ENCODE data around the gene LIPC. TPM values are rescaled to one million over a fixed set of nuclear protein-coding genes. Genes with fewer than 3 reads are reported as not detected.
A peak's percentile ranks its signal among the peaks of the same experiment; 100 is the strongest.

The LIPC gene
- total RNA-seq, 2 experiments from 2014 or later = 0.60 to 0.68 TPM

DNA sequence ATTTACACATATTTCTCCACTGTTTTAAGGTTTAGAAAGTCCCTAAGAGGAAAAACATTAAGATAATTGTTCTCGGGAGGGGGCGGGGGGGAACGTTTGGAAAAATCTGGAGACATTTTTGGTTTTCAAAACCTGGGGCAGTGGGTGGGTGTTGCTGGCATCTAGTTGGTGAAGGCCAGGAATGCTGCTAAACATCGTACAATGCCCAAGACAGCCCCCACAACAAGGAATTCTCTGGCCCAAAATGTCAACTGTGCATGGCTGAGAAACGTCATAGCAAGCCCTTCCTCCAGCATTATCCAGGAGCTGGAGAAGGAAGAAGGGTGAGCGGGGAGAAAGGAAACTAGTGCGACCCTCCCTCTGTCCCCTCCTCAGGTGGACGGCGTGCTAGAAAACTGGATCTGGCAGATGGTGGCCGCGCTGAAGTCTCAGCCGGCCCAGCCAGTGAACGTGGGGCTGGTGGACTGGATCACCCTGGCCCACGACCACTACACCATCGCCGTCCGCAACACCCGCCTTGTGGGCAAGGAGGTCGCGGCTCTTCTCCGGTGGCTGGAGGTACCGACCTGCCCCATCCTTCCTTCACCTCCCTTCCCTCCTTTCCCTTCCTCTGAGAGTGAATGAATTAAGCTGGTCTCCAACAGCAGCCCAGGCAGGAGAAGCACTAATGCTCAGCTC lies 109.8 kb downstream of the LIPC start:
- Mint-ChIP-seq H3K4me3 (no peak overlapping the region), H3K9me3 (no peaks in the 10 kb centered on the region), H3K36me3 (ENCODE audit: low read depth) (no peaks in the 10 kb centered on the region), H3K4me1 (peaks cover 27% of the 10 kb centered on the region), H3K27me3 (peaks cover 12% of the 10 kb centered on the region), H3K27ac (no peak overlapping the region)
- ChIA-PET POLR2A (no interaction called here), CTCF (interaction anchor here (0.6 kb wide), 1 partner anchor 26 kb away, joined by 3 read pairs; no protein-coding TSS in a partner anchor)
- DNase-seq = no peak

DNA sequence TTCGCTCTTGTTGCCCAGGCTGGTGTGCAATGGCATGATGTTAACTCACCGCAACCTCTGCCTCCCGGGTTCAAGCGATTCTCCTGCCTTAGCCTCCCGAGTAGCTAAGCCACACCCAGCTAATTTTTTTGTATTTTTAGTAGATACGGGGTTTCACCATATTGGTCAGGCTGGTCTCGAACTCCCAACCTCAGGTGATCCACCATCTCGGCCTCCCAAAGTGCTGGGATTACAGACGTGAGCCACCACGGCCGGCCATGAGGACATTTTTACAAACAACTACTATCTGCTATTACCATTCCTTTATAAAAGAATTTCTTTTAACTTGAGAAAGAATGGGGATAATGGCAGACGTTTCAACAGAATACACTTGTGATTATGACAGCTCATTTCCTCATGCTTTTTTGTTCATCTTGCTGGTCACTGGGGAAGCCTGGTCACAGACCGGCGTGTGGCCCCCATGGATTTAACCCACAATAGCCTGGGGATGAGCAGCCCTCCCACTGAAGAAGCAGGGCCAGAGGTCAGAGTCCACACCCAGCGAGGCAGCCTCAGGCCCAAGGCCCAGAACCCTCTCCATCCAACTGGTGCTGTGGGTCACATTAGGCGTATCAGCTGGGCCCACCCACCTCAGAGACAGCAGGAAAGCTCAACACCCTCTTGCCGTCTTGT lies 112.0 kb downstream of the LIPC start:
- no peak for DNase-seq
- peaks cover 34% of the 10 kb centered on the region for H3K4me1 Mint-ChIP-seq
- no peaks in the 10 kb centered on the region for H3K9me3 Mint-ChIP-seq
- no peaks in the 10 kb centered on the region for H3K36me3 Mint-ChIP-seq (ENCODE audit: low read depth)
- H3K27ac Mint-ChIP-seq = no peak overlapping the region
- ChIA-PET CTCF (interaction anchor here (0.7 kb wide), 2 partner anchors 14 to 194 kb away, joined by 5 read pairs; no protein-coding TSS in a partner anchor), POLR2A (interaction anchor here (1.2 kb wide), 1 partner anchor 60 kb away, joined by 4 read pairs; no protein-coding TSS in a partner anchor)
- H3K4me3 Mint-ChIP-seq = no peak overlapping the region
- H3K27me3 Mint-ChIP-seq = peaks cover 10% of the 10 kb centered on the region

DNA sequence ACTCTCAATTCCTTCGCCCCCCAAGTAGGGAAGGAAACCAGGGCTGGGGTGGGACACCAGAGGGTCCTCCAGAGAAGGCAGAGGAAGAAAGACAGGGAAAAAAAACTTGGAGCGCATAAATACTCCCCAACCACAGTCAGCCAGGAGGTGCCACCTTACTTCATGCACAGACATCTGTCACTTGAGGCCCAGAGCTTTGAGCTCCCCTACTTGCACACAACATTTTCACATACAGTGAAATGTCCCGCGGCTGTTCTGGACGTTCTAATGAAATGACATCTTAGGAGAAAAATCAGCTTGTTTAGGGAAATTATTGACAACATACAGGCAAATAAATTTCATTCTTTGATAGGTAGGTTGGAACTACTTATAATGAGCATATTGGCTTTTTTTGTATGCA lies 113.0 kb downstream of the LIPC start:
- Mint-ChIP-seq H3K27me3 (peaks cover 6% of the 10 kb centered on the region), H3K4me3 (no peak overlapping the region), H3K4me1 (peaks cover 39% of the 10 kb centered on the region), H3K27ac (peak overlapping the region; percentile 97), H3K36me3 (ENCODE audit: low read depth) (no peaks in the 10 kb centered on the region), H3K9me3 (no peaks in the 10 kb centered on the region)
- POLR2A ChIA-PET = interaction anchor here (0.8 to 1.8 kb wide), 7 partner anchors 10 to 226 kb away, joined by 3 to 7 read pairs (median 6); partner anchors contain the start of gene MINDY2
- CTCF ChIA-PET = interaction anchor here (0.7 to 1.5 kb wide), 3 partner anchors 29 to 205 kb away, joined by 3 read pairs; partner anchors contain the start of gene ADAM10
- DNase-seq = no peak

DNA sequence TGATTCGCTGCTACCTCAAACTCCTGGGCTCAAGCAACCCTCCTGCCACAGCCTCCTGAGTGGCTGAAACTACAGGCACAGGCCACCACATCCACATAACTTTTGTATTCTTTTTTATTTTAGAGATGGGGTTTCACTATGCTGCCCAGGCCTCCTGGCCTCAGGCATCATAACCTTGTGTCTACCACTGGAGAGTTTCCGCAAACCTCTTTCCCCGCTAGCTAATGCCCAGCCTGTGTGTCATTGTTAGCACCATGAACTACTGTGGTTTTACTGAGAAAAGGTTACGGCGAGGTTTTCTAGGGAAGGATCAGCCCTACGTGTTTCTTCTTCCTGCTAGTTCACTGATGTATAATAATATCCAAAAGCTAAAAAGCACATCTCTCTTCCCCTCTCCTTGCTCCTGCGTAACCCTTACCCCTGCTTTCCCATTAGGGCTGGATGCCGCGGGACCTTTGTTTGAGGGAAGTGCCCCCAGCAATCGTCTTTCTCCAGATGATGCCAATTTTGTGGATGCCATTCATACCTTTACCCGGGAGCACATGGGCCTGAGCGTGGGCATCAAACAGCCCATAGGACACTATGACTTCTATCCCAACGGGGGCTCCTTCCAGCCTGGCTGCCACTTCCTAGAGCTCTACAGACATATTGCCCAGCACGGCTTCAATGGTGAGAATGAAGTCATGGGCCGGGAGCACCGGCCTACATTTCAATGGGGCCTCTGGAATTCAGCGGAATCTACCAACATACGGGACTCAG lies 113.7 kb downstream of the LIPC start:
- H3K4me3 Mint-ChIP-seq = no peak overlapping the region
- CTCF ChIA-PET = interaction anchor here (0.7 to 1.6 kb wide), 5 partner anchors 28 to 204 kb away, joined by 3 to 5 read pairs (median 3); partner anchors contain the start of gene ADAM10
- POLR2A ChIA-PET = interaction anchor here (0.7 to 1.8 kb wide), 10 partner anchors 11 to 226 kb away, joined by 3 to 7 read pairs (median 4); partner anchors contain the start of genes ADAM10 and MINDY2

DNA sequence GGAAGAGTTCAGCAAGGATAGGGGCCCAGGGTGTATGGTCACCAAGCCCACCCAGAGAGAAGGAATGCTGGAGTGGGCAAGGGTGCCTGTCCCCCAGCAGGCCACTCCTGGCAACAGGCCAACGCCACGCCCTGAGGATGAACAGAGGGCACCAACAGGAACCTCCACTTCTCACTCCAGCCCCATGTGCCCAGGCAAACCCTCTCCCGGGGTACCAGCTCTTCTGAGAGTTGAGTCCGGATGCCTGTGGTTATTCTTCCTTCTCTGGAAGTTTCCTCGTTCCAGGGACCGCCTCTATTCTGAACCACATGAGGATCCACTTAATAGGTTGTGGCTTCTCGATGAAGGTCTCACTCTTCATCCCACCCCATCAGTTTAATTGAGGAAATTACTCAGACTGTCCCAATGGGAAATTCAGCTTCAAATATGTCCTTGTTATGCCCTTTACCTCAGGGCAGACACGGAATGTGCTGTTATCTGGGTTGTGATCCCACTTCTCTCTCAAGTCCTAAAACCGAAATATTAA lies 114.3 kb downstream of the LIPC start:
- CTCF ChIA-PET = interaction anchor here (1.2 to 1.6 kb wide), 3 partner anchors 27 to 204 kb away, joined by 3 to 5 read pairs (median 3); partner anchors contain the start of gene ADAM10

More for the DNA sequence above, 113.7 kb downstream of the LIPC start:
- Mint-ChIP-seq H3K27me3 (peaks cover 3% of the 10 kb centered on the region), H3K36me3 (ENCODE audit: low read depth) (no peaks in the 10 kb centered on the region), H3K9me3 (no peaks in the 10 kb centered on the region), H3K27ac (peak overlapping the region; percentile 97), H3K4me1 (peaks cover 46% of the 10 kb centered on the region)
- DNase-seq = peak; percentile 77

DNA sequence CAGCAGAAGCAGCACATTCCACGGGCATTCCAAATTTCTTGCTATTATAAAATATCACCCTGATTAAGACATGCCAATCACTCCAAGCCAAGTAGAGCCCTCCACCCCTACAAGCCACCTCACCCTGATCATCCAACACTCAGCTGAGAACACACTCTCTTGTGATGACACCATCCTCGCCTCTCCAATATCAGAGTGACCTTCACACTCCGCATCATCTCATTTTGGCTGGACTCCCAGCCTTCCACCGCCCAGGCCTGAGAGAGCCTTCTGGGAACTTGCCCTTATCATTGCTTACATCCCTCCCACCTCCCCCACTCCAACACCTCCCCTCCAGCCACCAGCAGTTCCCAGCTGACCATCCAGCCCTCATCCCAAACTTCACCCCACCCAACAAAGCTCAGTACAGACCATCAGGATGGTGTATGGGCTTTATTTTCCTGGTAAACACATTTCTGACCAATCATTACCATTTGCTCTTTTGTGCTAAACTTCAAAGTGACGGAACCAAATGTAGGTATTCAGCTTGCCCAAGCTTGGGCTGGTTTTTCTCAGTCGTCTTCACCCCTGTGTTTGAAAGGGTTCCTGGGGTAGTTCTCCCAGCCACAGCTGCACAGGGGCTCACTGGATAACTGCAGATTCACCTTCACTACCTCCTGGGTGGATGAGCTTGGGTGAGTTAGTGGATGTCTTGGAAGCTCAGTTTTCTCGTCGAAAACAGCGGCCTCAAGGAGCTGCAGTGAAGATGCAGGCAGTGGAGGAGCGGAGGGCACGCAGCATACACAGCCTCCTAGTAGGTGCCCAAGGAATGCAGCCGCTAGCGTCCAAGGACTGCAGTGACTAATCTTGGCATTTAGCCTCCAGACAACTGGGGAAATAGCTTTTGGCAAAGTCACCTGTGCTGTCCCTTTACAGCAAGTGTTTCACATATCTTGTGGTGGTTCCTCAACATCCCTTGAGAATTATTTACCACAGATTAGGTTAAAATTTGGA lies 115.1 kb downstream of the LIPC start:
- no peak overlapping the region for H3K4me3 Mint-ChIP-seq
- H3K36me3 Mint-ChIP-seq (ENCODE audit: low read depth) = no peaks in the 10 kb centered on the region
- CTCF ChIA-PET = interaction anchor here (1.6 kb wide), 1 partner anchor 30 kb away, joined by 5 read pairs; no protein-coding TSS in a partner anchor
- H3K27ac Mint-ChIP-seq = peak overlapping the region; percentile 97
- H3K9me3 Mint-ChIP-seq = no peaks in the 10 kb centered on the region
- H3K4me1 Mint-ChIP-seq = peaks cover 58% of the 10 kb centered on the region
- DNase-seq = no peak
- H3K27me3 Mint-ChIP-seq = no peaks in the 10 kb centered on the region
- POLR2A ChIA-PET = interaction anchor here (0.6 to 1.5 kb wide), 3 partner anchors 42 to 224 kb away, joined by 3 to 5 read pairs (median 3); partner anchors contain the start of gene MINDY2

More for the DNA sequence above, 114.3 kb downstream of the LIPC start:
- Mint-ChIP-seq H3K27me3 (no peaks in the 10 kb centered on the region), H3K9me3 (no peaks in the 10 kb centered on the region), H3K4me1 (peaks cover 50% of the 10 kb centered on the region), H3K27ac (peak overlapping the region; percentile 97), H3K4me3 (no peak overlapping the region), H3K36me3 (ENCODE audit: low read depth) (no peaks in the 10 kb centered on the region)
- POLR2A ChIA-PET = interaction anchor here (0.7 to 1.8 kb wide), 7 partner anchors 28 to 224 kb away, joined by 3 to 7 read pairs (median 5); partner anchors contain the start of genes ADAM10 and MINDY2
- no peak for DNase-seq

DNA sequence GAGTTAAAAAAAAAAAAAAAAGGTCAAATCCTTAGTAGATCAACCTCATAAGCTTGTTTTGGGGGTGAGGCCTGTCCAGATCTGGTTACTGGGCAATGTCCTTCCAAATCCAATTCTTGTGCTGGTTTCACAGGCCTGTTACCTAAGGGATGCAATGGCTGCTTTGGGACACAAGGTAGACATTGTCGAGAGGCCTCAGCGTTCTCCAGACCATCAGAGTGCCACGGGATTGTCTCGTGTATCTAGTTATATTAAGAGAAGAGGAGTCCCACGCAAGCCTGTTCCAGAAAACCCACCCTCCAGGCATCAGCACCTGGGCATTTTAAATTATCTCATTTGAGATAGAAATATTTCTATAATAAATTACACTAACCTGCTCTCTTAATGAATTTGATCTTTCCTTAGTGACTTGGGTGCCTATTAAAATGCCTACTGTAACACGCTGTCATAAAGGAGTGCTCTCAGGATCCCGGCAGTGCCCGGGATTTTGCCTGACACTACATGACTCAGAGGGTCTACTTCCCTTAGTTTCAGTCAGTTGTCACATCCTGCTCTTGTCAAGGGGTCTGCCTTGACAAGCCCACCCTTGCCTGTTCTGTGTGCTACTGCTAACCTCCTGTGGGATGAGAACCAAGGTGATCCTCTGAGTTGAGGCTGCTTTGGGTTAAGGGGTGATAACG lies 116.0 kb downstream of the LIPC start:
- Mint-ChIP-seq H3K27me3 (peaks cover 2% of the 10 kb centered on the region), H3K27ac (no peak overlapping the region), H3K4me3 (no peak overlapping the region), H3K9me3 (no peaks in the 10 kb centered on the region), H3K4me1 (peaks cover 60% of the 10 kb centered on the region), H3K36me3 (ENCODE audit: low read depth) (no peaks in the 10 kb centered on the region)
- CTCF ChIA-PET = no interaction called here
- DNase-seq = no peak
- POLR2A ChIA-PET = interaction anchor here (0.6 to 1.2 kb wide), 2 partner anchors 41 to 63 kb away, joined by 3 read pairs; no protein-coding TSS in a partner anchor

DNA sequence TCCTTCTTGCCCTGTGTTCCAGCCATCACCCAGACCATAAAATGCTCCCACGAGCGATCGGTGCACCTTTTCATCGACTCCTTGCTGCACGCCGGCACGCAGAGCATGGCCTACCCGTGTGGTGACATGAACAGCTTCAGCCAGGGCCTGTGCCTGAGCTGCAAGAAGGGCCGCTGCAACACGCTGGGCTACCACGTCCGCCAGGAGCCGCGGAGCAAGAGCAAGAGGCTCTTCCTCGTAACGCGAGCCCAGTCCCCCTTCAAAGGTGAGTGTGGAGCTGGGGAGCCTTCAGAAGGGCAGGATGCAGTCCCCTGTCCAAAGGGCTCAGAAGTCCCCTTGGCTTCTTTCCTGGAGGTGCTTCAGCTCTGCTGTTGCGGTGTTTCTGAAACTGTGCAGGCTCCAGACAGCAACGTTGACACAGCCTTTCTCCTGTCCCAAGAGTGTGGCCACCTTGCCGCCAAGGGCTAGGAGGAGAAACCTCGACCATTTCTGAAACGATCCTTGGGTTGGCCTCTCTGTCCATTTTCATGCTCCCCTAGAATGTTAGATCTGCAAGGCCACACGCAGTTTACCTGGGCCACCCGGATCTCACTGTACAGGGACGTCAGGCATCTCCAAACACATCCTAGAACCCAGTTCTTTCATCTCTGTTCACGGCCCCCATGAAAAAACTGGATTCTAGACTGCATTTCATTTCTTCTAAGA lies 116.7 kb downstream of the LIPC start:
- Mint-ChIP-seq H3K36me3 (ENCODE audit: low read depth) (no peaks in the 10 kb centered on the region), H3K4me1 (peaks cover 58% of the 10 kb centered on the region), H3K4me3 (no peak overlapping the region), H3K9me3 (no peaks in the 10 kb centered on the region), H3K27ac (no peak overlapping the region), H3K27me3 (peaks cover 7% of the 10 kb centered on the region)
- POLR2A ChIA-PET = no interaction called here
- no peak for DNase-seq
- CTCF ChIA-PET = interaction anchor here (1.0 kb wide), 1 partner anchor 109 kb away, joined by 3 read pairs; no protein-coding TSS in a partner anchor

DNA sequence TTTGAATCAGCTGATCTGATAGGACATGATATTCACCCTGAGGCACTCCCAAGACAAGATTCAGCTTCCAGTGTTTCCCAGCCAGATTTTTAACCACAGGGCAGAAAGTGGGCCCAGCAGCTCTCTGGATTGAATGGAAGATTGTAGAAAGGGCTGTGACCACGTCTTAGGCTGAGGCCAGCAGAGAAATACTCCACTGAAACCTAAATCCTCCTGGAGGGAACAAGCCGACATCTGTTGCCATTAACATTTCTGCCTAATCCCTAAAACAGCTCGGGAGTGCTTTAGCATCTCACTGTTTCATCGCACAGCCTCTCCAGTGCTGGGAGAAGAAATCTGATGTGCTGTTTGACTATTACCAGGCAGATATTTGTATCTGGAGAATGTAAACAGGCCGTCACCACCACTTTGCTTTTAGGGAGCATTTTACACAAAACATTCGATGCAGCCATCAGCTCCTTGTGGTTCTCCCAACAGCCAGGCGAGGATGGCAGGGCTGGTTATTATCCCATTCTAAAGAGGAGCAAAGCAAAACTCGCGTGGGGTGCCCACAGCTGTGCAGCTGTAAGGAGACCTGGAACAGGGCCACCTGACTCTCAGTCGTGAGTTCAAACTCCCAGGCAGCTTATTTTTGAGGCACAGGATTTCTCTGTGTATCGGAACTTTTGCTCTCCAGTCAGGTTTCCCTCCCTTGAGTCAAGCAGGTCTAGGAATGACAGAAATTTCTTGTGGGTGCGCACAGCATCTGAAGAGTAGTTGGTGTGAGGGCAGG lies 117.4 kb downstream of the LIPC start:
- no peaks in the 10 kb centered on the region for H3K36me3 Mint-ChIP-seq (ENCODE audit: low read depth)
- H3K27me3 Mint-ChIP-seq = peaks cover 10% of the 10 kb centered on the region
- no peak overlapping the region for H3K27ac Mint-ChIP-seq
- CTCF ChIA-PET = interaction anchor here (1.0 kb wide), 1 partner anchor 109 kb away, joined by 3 read pairs; no protein-coding TSS in a partner anchor
- no peak overlapping the region for H3K4me3 Mint-ChIP-seq
- no peak for DNase-seq
- POLR2A ChIA-PET = no interaction called here
- H3K9me3 Mint-ChIP-seq = no peaks in the 10 kb centered on the region
- peaks cover 56% of the 10 kb centered on the region for H3K4me1 Mint-ChIP-seq

DNA sequence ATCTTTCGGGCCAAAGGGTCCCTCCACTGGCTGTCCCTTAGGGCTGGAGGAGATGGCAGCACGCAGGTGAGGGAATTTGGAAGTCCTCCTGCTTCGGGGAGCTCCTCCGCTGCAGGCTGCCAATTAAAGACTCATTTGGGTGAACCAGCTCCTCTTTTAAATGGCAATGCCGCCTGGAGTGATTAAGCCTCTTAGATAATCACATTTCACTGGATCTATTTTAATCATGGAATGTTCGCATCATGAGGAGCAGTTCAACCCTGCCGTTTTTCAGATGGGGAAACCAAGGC lies 117.9 kb downstream of the LIPC start:
- CTCF ChIA-PET = no interaction called here

More for the DNA sequence above, 117.9 kb downstream of the LIPC start:
- Mint-ChIP-seq H3K36me3 (ENCODE audit: low read depth) (no peaks in the 10 kb centered on the region), H3K4me3 (no peak overlapping the region), H3K27me3 (peaks cover 12% of the 10 kb centered on the region), H3K27ac (no peak overlapping the region), H3K4me1 (peaks cover 51% of the 10 kb centered on the region), H3K9me3 (no peaks in the 10 kb centered on the region)
- no peak for DNase-seq
- POLR2A ChIA-PET = interaction anchor here (0.8 kb wide), 1 partner anchor 92 kb away, joined by 3 read pairs; no protein-coding TSS in a partner anchor

Measured in activated CD4-positive, alpha-beta memory T cell treated with anti-CD3 and anti-CD28 coated beads, Interleukin-2, amount 10 ng/mL, durations not matched to agents 7 days and 5 days (primary cell).